Measurements from ENCODE around the gene NT5C3A. TPM values are rescaled to one million over a fixed set of nuclear protein-coding genes. Genes with fewer than 3 reads are reported as not detected.

NT5C3A gene
- total and polyA plus RNA-seq, 9 of the 15 experiments (the other 6 are each of a cell fraction or from before 2014, with no cell fraction given): 18.6 to 60.1 (median 40.0) TPM

GRCh38 chr7:33109005-33109757 is 46.6 kb upstream of the NT5C3A start, which contains the start of gene RP9 (continued):
- TF ChIP-seq PHF21A (IDR thresholded peaks at IDR 0.05; ENCODE audit: borderline replicate concordance, low read depth): no peak
- no peak for TF ChIP-seq EGR1 (conservative IDR thresholded peaks at IDR 0.05)
- TF ChIP-seq ZNF407 (IDR thresholded peaks at IDR 0.05; ENCODE audit: low read depth): no peak
- no peak for TF ChIP-seq FOXA1 (IDR thresholded peaks at IDR 0.05; ENCODE audit: borderline replicate concordance)
- TF ChIP-seq ELK3 (CRISPR knock-in tag; IDR thresholded peaks at IDR 0.05): no peak
- peak; percentile 84 for TF ChIP-seq THAP12 (CRISPR knock-in tag; IDR thresholded peaks at IDR 0.05)
- TF ChIP-seq STAT5B (CRISPR knock-in tag; IDR thresholded peaks at IDR 0.05): no peak
- TF ChIP-seq ZNF766 (CRISPR knock-in tag; conservative IDR thresholded peaks at IDR 0.05): no peak
- no peak for TF ChIP-seq RNF2 (IDR thresholded peaks at IDR 0.05)
- no peak for TF ChIP-seq ZNF274 (IDR thresholded peaks at IDR 0.05; ENCODE audit: borderline replicate concordance, low read depth, low read length)
- TF ChIP-seq PTTG1 (tag; IDR thresholded peaks at IDR 0.05; ENCODE audit: low read depth): no peak
- TF ChIP-seq MAFK (IDR thresholded peaks at IDR 0.05; ENCODE audit: low read length): no peak
- TF ChIP-seq BRD9 (IDR thresholded peaks at IDR 0.05; ENCODE audit: low read depth, partially characterized antibody): no peak
- TF ChIP-seq KDM1A (IDR thresholded peaks at IDR 0.05): no peak
- peak; percentile 90 for TF ChIP-seq SMAD4 (CRISPR knock-in tag; conservative IDR thresholded peaks at IDR 0.05)
